ENCODE results near the gene ABCB1. TPM values are rescaled to one million over a fixed set of nuclear protein-coding genes. Genes with fewer than 3 reads are reported as not detected.

The ABCB1 gene
- total and polyA plus RNA-seq, 2 of the 8 experiments (the other 6 are each of a cell fraction or from before 2014, with no cell fraction given) = 0.51 to 1.2 TPM

DNA sequence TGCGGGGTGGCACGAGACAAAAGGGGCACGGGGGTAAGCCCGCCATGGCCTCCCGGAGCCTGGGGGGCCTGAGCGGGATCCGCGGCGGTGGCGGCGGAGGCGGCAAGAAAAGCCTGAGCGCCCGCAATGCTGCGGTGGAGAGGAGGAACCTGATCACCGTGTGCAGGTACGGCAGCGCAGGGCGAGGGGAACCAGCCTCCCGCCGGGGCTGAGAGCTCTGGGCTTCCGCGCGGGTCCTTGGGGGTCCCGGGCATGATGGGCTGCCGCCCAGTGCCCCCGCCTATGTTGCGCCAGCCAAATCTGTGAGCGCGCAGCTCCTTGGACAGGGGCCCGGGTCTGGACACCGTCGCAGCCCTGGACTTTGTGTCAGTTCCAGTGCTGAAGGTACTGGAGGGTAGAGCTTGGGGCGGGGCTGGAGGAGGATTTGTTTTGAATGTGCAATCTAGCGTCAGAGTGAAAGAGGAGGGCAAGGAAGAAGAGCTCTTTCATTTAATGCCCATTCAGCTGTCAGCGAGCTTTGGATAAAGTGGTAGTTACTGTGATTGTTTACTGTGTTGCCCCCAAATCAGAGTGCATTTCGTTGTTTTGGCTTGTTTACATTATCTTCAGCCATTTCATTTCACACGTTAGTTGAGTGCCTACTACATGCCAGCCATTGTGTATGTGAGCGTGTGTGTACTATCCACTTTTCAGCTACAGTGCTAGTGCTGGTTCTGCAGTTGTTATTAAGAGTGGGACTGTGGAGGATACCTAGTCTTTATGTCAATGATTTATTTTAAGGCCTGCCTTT lies 28.3 kb upstream of the ABCB1 start:
- Histone ChIP-seq H3K27me3 (replicated peaks in 1 of 4; ENCODE audit: control insufficient read depth in 3 of 4, extremely low read depth in 1 of 4, insufficient read depth in 3 of 4, low read length in 3 of 4) (peaks cover 2 to 24% (median 18%) of the 10 kb centered on the region in 4 experiments; a peak in 6 of 7 replicates), H4K8ac (ENCODE audit: extremely low read depth, insufficient read depth, low read length) (peak overlapping the region; percentile 43), H3K4me3 (ENCODE audit: extremely low read depth in 1 of 4, insufficient read depth in 2 of 4, low read depth in 3 of 4, low read length in 4 of 4) (peak overlapping the region; percentile 55 to 77 (median 62)), H2BK20ac (ENCODE audit: low read length) (no peak overlapping the region), H2BK5ac (ENCODE audit: low read depth, low read length) (no peak overlapping the region), H3K18ac (ENCODE audit: extremely low read depth, low read length) (no peak overlapping the region), H4K91ac (replicated peaks; ENCODE audit: insufficient read length, low read length) (no peak overlapping the region), H3K9ac (replicated peaks in 1 of 4; ENCODE audit: extremely low read depth in 1 of 4, low read depth in 3 of 4, low read length in 3 of 4) (peak overlapping the region in 1 of 4 experiments; percentile 37; a peak in 1 of 7 replicates), H3K14ac (ENCODE audit: insufficient read length) (no peak overlapping the region), H3K36me3 (ENCODE audit: control insufficient read depth in 2 of 4, insufficient read depth in 4 of 4, low read length in 3 of 4) (no peaks in the 10 kb centered on the region), H3K4me1 (replicated peaks in 1 of 4; ENCODE audit: control insufficient read depth in 3 of 4, insufficient read depth in 4 of 4, low read length in 3 of 4) (peaks cover 0 to 3% (median 0%) of the 10 kb centered on the region in 4 experiments; a peak in 1 of 7 replicates), H3K27ac (ENCODE audit: low read depth, low read length) (no peak overlapping the region), H2BK15ac (ENCODE audit: low read length) (no peak overlapping the region), H4K5ac (ENCODE audit: insufficient read length, low read depth, low read length) (no peak overlapping the region), H2BK120ac (replicated peaks; ENCODE audit: low read depth, low read length) (no peak overlapping the region), H3K23me2 (ENCODE audit: low read depth, low read length) (peaks cover 17% of the 10 kb centered on the region), H3K4me2 (ENCODE audit: insufficient read depth in 1 of 2, low read depth in 2 of 2, low read length in 2 of 2) (peak overlapping the region; percentile 61 to 99), H3K9me3 (ENCODE audit: insufficient read depth in 2 of 2, low read depth in 1 of 2, low read length in 1 of 2) (peaks cover 0 to 2% of the 10 kb centered on the region in 2 experiments; a peak in 1 of 4 replicates), H2BK12ac (ENCODE audit: low read depth, low read length) (no peak overlapping the region), H2AFZ (ENCODE audit: low read length) (peak overlapping the region; percentile 76; the same call in 1 of the 2 replicates), H3K56ac (replicated peaks; ENCODE audit: insufficient read length, low read depth, low read length) (no peak overlapping the region), H2AK5ac (ENCODE audit: low read depth, low read length) (no peak overlapping the region), H3K79me1 (ENCODE audit: low read depth, low read length) (no peaks in the 10 kb centered on the region), H4K20me1 (replicated peaks in 1 of 2; ENCODE audit: control insufficient read depth in 1 of 2, insufficient read depth in 2 of 2, low read length in 2 of 2) (no peaks in the 10 kb centered on the region), H3K79me2 (ENCODE audit: control insufficient read depth in 1 of 2, insufficient read depth in 2 of 2, low read length in 2 of 2) (no peaks in the 10 kb centered on the region; a peak in 1 of 4 replicates), H3K4ac (replicated peaks; ENCODE audit: insufficient read length, low read depth, low read length) (no peak overlapping the region), H3K23ac (ENCODE audit: insufficient read length) (no peak overlapping the region)
- DNase-seq (ENCODE audit: low read depth in 1 of 2, low spot score in 2 of 2) (peak in 1 of 2 experiments; percentile 68), FAIRE-seq (no peak)
- 15% methylated on average over 22 of the region's 39 CpGs; no CpG with 5 or more reads in 1 of the 2 experiments for WGBS, 2 experiments (ENCODE audit: extremely low coverage in 1 of 2, insufficient coverage in 1 of 2, insufficient read length in 1 of 2, insufficient replicate concordance in 2 of 2, low coverage in 1 of 2, low lambda C conversion rate in 2 of 2, missing lambda C conversion rate in 1 of 2)
- ChIA-PET CTCF (ENCODE audit: partially characterized antibody) (interaction anchor here (0.6 to 1.1 kb wide), 5 partner anchors 14 to 679 kb away, joined by 3 to 4 read pairs (median 3); partner anchors contain the start of gene ABCB1), POLR2A (ENCODE audit: partially characterized antibody) (interaction anchor here (0.7 kb wide), 1 partner anchor 248 kb away, joined by 3 read pairs; the partner anchor contains the start of gene DBF4)
- TF ChIP-seq TAF1 (IDR thresholded peaks at IDR 0.05; ENCODE audit: low read depth, low read length) = no peak
- TF ChIP-seq RNF2 (IDR thresholded peaks at IDR 0.05; ENCODE audit: borderline replicate concordance, low read depth, low read length, missing control alignments, poor library complexity, severe bottlenecking) = peak; percentile 4
- no peak for TF ChIP-seq JUND (IDR thresholded peaks at IDR 0.05; ENCODE audit: low read length)
- TF ChIP-seq CTBP2 (IDR thresholded peaks at IDR 0.05; ENCODE audit: borderline replicate concordance, insufficient read depth, insufficient read length, low read length) = peak; percentile 46
- peak; percentile 17; the same call in 1 of the 2 replicates for TF ChIP-seq SUZ12 (IDR thresholded peaks at IDR 0.05; ENCODE audit: low read length)
- TF ChIP-seq, protein P1, sequence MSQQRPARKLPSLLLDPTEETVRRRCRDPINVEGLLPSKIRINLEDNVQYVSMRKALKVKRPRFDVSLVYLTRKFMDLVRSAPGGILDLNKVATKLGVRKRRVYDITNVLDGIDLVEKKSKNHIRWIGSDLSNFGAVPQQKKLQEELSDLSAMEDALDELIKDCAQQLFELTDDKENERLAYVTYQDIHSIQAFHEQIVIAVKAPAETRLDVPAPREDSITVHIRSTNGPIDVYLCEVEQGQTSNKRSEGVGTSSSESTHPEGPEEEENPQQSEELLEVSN (IDR thresholded peaks at IDR 0.05) = peak; percentile 43; the same call in 1 of the 2 replicates
- peak; percentile 19; the same call in 1 of the 2 replicates for TF ChIP-seq TBP (IDR thresholded peaks at IDR 0.05; ENCODE audit: low read depth, low read length)
- peak; percentile 35 for TF ChIP-seq KDM4A (IDR thresholded peaks at IDR 0.05; ENCODE audit: low read depth, low read length, severe bottlenecking)
